Right kidney (tissue), 1 donor: ENCODE measurements around the gene CDKN2B.
"Not testable (repeated sequence)": the region's sequence is repeated elsewhere in the genome, so short reads cannot be mapped to it uniquely, and the experiment has no call there.

Experiments used
- DNase-seq: peaks from one replicate; pipeline ENCODE4 v3.0.0-alpha.2; 2016

Gene CDKN2B

DNA sequence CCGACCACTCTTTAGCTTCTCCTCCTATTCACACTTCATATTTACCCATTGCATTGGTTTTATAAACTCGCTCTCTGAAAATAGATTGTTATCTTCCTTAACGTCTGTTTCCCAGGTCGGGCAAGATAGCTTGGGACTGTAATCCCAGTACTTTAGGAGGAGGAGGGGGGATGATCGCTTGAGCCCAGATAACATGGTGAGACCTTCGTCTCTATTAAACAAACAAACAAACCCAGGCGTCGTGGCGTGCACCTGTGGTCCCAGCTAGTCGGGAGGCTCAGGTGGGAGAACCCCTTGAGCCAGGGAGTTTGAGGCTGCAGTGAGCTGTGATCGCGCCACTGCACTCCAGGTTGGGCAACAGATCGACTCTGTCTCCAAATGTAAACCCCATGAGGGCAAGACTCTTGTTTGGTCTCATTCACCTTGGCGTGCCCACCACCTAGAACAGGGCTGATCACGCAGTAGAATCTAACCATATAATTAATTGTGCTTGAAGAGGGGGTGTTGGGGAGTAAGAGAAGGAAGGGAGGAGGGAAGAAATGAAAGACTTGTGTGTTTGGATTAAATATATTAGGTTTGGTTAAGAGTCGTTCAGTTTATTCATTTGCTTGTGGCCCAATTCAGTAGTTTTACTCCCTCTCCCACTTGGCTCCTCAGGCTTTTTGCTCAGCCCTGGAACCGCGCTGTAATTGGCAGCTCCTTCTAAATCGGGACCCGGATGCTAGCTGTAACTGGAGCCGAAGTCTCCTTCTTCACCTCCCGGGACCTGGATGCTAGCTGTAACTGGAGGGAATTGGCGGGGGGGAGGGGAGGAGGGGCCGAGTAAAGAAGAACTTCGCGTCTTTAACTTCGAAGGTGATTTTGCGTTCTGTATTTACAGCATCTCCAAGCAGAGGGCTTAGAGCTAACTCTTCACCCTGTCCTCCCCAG is 39.8 kb downstream of the CDKN2B start:
- no peak for DNase-seq

DNA sequence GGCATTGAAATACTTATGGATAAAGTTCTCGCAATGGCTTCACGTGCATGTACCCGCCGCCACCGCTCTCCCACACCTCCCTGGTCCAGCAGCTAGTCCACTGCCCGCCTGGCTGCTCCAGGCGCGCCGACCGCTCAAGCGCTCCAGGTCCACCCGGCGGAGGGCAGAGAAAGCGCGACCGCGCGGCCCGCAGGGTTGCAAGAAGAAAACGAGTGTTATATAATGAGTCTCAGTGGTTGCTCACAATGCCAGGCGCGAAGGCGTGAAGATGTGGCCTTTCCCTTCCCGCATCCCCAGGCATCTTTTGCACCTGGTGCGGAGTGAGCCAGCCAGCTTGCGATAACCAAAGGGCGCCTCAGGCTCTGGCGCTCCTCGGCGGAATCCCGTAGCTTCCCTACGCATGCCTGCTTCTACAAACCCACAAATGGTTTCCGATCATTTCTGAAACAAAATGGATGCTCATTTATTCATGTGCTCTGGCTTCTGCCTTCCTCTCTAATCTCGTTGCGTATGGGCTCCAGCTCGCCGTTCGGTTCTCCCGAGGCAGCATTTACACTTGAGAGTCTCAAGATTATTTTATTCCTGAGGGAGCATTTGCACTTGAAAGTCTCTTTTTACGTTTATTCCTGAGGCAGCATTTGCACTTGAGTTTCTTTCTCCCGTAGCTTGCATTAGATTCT is 40.6 kb downstream of the CDKN2B start:
- peak; percentile 67 for DNase-seq

DNA sequence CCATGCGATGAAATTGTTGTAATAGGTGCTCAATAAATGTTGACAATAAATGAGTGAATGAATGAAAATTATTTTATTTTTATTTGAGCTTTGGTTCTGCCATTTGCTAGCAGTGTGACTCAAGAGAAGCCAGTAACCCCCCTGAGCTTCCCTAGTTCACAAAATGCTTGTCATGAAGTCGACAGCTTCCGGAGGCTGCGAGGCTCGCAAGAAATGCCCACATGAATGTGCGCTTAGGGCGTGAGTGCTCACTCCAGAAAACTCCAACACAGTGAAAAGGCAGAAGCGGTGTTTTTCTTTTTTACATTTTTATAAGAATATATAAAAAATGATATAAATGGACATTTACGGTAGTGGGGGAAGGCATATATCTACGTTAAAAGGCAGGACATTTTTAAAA is 41.4 kb downstream of the CDKN2B start:
- DNase-seq = no peak

DNA sequence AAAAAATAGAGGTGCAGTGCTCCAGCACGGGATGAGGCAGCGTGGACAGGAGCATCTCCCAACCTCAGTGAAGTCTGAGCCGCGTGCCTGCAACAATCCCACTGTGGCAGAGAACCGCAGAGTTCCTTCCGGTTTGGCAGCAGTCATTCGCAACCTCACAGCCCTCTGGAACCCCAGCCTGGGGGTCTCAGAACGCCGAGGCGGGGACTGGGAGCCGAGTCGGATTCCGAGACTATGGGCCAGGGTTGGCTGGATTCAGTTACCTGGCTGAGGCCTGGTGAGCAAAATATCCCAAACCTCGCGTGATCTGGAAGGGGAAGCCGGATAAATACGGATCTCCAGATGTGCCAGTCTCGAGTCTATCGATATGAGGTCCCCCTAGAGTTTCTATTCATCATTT is 41.9 kb downstream of the CDKN2B start:
- DNase-seq = no peak

DNA sequence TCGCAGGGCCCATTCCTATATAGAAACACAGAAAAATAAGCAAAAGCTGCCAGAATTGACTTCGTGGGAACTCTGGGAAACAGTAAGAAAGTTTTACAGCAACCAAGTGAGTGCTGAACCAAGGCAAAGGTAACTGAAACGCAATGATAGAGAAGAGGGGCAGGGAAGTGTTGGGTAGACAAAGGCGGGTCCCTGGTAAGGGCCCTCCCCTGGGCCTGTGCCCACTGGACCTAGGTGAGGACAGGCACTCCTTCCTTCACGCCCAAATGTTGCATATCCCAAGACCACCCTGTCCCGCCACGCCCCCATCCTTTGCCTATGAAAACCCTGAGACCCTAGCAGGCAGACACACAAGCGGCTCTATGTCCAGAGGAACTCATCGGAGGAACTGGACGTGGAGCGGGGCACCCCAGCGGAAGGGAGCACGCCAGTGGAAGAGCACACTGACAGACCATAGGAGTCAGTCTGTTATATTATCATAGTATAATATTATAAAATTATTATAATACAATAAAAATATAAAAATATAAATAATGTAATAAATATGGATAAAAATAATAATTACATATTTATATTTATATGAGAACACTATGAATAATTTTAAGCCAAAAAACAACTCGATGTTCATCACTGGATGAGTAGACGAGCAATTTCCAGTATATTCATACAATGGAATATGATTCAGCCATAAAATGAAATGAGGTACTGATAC is 42.8 kb downstream of the CDKN2B start:
- no peak for DNase-seq

DNA sequence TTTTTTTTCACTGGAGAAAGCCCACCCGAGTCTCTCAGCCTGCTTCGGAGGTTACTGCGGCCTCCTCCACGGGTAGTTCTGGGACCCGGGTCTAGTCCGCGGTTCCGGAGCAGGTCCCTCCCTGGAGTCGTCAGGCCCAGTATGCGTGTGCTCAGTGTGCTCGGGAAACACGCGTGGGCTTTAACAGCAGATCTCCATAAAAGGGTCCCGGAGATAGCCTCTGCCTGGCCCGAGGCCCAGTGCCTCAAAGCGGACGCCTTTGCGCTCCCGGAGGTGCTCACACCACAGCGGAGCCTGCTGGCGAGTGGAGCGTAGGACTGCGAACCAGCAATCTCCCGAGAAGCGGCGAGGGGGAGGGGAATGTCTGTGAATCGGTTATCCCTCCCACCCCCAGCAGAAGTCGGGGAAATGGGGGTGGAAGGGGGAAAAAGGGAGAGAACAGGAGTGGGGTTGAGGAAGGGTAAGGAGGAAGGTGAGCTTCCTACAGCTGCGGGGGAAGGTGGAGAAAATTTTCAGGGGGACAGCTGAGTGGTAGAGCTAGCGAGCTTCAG is 43.6 kb downstream of the CDKN2B start:
- DNase-seq = peak; percentile 49

DNA sequence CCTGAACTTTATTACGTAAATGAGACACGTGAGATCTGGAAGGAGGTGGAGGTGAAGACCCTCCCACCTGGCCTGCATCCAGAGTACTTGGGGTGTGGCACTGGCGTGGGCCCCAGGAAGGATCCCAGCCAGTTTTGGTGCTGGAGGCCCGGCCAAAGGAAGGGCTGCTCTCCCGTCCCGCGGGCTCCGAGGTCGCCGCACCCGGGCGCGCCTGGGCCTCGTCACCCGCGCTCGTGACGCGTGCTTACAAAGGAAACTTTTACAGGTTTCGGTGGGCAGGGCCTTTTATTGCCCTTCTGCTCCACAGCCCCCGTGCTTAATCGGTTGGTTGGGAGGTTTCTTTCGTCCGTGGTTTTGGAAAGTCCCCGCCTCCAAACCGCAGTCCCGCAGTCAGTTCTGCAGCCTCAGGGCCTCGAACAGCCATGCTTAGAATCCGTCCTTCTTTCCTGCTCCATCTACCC is 44.1 kb downstream of the CDKN2B start:
- DNase-seq = no peak

DNA sequence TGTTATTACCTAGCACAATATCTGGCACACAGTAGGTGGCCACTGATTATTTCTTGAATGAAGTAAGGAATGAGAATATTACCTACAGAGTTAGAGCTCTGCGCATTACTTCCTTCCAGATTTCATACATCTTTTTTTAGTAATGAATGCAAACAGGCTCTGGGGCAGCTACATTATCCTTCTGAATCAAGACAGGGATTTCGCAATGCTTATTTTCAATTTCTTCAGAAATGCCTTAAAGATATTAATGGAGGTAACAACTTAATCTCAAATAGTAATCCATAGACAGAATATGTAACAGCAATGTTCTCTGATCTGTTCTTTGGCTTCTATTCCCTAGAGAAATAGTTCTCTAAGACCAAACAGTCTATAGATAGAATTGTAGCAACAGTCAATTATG is 47.5 kb downstream of the CDKN2B start:
- no peak for DNase-seq

DNA sequence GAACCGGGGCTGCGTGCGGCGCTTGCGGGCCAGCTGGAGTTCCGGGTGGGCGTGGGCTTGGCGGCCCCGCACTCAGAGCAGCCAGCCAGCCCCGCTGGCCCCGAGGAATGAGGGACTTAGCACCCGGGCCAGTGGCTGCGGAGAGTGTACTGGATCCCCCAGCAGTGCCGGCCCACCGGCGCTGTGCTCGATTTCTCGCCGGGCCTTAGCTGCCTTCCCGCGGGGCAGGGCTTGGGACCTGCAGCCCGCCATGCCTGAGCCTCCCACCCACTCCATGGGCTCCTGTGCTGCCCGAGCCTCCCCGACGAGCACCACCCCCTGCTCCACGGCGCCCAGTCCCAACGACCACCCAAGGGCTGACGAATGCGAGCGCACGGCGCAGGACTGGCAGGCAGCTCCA is 49.8 kb downstream of the CDKN2B start:
- DNase-seq = not testable (repeated sequence)

DNA sequence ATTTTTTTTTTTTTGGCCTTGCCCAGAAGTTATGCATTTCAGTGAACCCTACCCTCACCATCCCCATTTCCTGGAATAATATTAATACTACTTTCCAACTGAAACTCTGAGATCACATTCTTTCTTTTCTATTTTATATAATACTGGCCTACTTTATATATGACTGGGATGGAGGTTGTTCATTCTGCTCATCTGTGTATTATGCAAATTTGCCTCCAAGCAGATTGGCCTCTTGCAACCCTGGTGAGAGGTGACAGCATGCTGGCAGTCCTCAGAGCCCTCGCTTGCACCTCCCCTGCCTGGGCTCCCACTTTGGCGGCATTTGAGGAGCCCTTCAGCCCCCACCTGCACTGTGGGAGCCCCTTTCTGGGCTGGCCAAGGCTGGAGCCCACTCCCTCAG is 50.3 kb downstream of the CDKN2B start:
- no peak for DNase-seq
